ENCODE data around the gene MYO18B. TPM values are rescaled to one million over a fixed set of nuclear protein-coding genes. Genes with fewer than 3 reads are reported as not detected.

The MYO18B gene
- total RNA-seq, 1 donor from 2014 or later, result 1.1 TPM

GRCh38 chr22:25876871-25877270, 134.9 kb downstream of the MYO18B start:
- Mint-ChIP-seq H3K4me1 (ENCODE audit: low read depth) (no peaks in the 10 kb centered on the region), H3K4me3 (no peak overlapping the region), H3K27ac (no peak overlapping the region), H3K27me3 (ENCODE audit: insufficient read depth) (peaks cover 3% of the 10 kb centered on the region), H3K9me3 (no peaks in the 10 kb centered on the region), H3K36me3 (ENCODE audit: low read depth) (no peaks in the 10 kb centered on the region)
- DNase-seq (ENCODE audit: low spot score), result no peak
- intact Hi-C loops (cut with micrococcal nuclease), result no loop called here

- Mint-ChIP-seq H3K4me3 (no peak overlapping the region), H3K9me3 (no peaks in the 10 kb centered on the region), H3K4me1 (ENCODE audit: low read depth) (no peaks in the 10 kb centered on the region), H3K27me3 (ENCODE audit: insufficient read depth) (peaks cover 3% of the 10 kb centered on the region), H3K36me3 (ENCODE audit: low read depth) (no peaks in the 10 kb centered on the region), H3K27ac (no peak overlapping the region)
- intact Hi-C loops (cut with micrococcal nuclease), result no loop called here
- DNase-seq (ENCODE audit: low spot score), result no peak
Observed at GRCh38 chr22:25878933-25879332, 136.9 kb downstream of the MYO18B start.

GRCh38 chr22:25880524-25880923, 138.5 kb downstream of the MYO18B start:
- H3K36me3 Mint-ChIP-seq (ENCODE audit: low read depth), result no peaks in the 10 kb centered on the region
- no peaks in the 10 kb centered on the region for H3K9me3 Mint-ChIP-seq
- peaks cover 7% of the 10 kb centered on the region for H3K27me3 Mint-ChIP-seq (ENCODE audit: insufficient read depth)
- no peak overlapping the region for H3K4me3 Mint-ChIP-seq
- H3K27ac Mint-ChIP-seq, result no peak overlapping the region
- DNase-seq (ENCODE audit: low spot score), result no peak
- H3K4me1 Mint-ChIP-seq (ENCODE audit: low read depth), result no peaks in the 10 kb centered on the region
- intact Hi-C loops (cut with micrococcal nuclease), result no loop called here

- H3K27ac Mint-ChIP-seq, result no peak overlapping the region
- H3K4me3 Mint-ChIP-seq, result no peak overlapping the region
- no peaks in the 10 kb centered on the region for H3K9me3 Mint-ChIP-seq
- DNase-seq (ENCODE audit: low spot score), result no peak
- H3K27me3 Mint-ChIP-seq (ENCODE audit: insufficient read depth), result peaks cover 7% of the 10 kb centered on the region
- intact Hi-C loops (cut with micrococcal nuclease), result no loop called here
- no peaks in the 10 kb centered on the region for H3K36me3 Mint-ChIP-seq (ENCODE audit: low read depth)
- H3K4me1 Mint-ChIP-seq (ENCODE audit: low read depth), result no peaks in the 10 kb centered on the region
Observed at GRCh38 chr22:25881210-25881755, 139.3 kb downstream of the MYO18B start.

- Mint-ChIP-seq H3K9me3 (no peaks in the 10 kb centered on the region), H3K27ac (no peak overlapping the region), H3K4me3 (no peak overlapping the region), H3K4me1 (ENCODE audit: low read depth) (no peaks in the 10 kb centered on the region), H3K36me3 (ENCODE audit: low read depth) (no peaks in the 10 kb centered on the region), H3K27me3 (ENCODE audit: insufficient read depth) (peaks cover 6% of the 10 kb centered on the region)
- DNase-seq (ENCODE audit: low spot score), result no peak
- intact Hi-C loops (cut with micrococcal nuclease), result no loop called here
Observed at GRCh38 chr22:25882360-25882759, 140.4 kb downstream of the MYO18B start.

- Mint-ChIP-seq H3K27me3 (ENCODE audit: insufficient read depth) (peaks cover 6% of the 10 kb centered on the region), H3K4me1 (ENCODE audit: low read depth) (no peaks in the 10 kb centered on the region), H3K4me3 (no peak overlapping the region), H3K36me3 (ENCODE audit: low read depth) (no peaks in the 10 kb centered on the region), H3K27ac (no peak overlapping the region), H3K9me3 (no peaks in the 10 kb centered on the region)
- intact Hi-C loops (cut with micrococcal nuclease), result no loop called here
- DNase-seq (ENCODE audit: low spot score), result no peak
Observed at GRCh38 chr22:25883482-25884033, 141.6 kb downstream of the MYO18B start.

GRCh38 chr22:25884121-25884520, 142.1 kb downstream of the MYO18B start:
- intact Hi-C loops (cut with micrococcal nuclease), result no loop called here
- H3K9me3 Mint-ChIP-seq, result no peaks in the 10 kb centered on the region
- H3K36me3 Mint-ChIP-seq (ENCODE audit: low read depth), result no peaks in the 10 kb centered on the region
- H3K27ac Mint-ChIP-seq, result no peak overlapping the region
- H3K4me3 Mint-ChIP-seq, result no peak overlapping the region
- H3K4me1 Mint-ChIP-seq (ENCODE audit: low read depth), result no peaks in the 10 kb centered on the region
- peaks cover 6% of the 10 kb centered on the region for H3K27me3 Mint-ChIP-seq (ENCODE audit: insufficient read depth)
- DNase-seq (ENCODE audit: low spot score), result no peak

- peaks cover 6% of the 10 kb centered on the region for H3K27me3 Mint-ChIP-seq (ENCODE audit: insufficient read depth)
- H3K36me3 Mint-ChIP-seq (ENCODE audit: low read depth), result no peaks in the 10 kb centered on the region
- no peaks in the 10 kb centered on the region for H3K4me1 Mint-ChIP-seq (ENCODE audit: low read depth)
- H3K4me3 Mint-ChIP-seq, result no peak overlapping the region
- intact Hi-C loops (cut with micrococcal nuclease), result no loop called here
- H3K27ac Mint-ChIP-seq, result no peak overlapping the region
- no peak for DNase-seq (ENCODE audit: low spot score)
- H3K9me3 Mint-ChIP-seq, result no peaks in the 10 kb centered on the region
Observed at GRCh38 chr22:25888399-25889054, 146.5 kb downstream of the MYO18B start.

- intact Hi-C loops (cut with micrococcal nuclease), result no loop called here
- Mint-ChIP-seq H3K27me3 (ENCODE audit: insufficient read depth) (peaks cover 4% of the 10 kb centered on the region), H3K4me3 (no peak overlapping the region), H3K4me1 (ENCODE audit: low read depth) (no peaks in the 10 kb centered on the region), H3K27ac (no peak overlapping the region), H3K36me3 (ENCODE audit: low read depth) (no peaks in the 10 kb centered on the region), H3K9me3 (no peaks in the 10 kb centered on the region)
- DNase-seq (ENCODE audit: low spot score), result no peak
Observed at GRCh38 chr22:25890651-25891050, 148.7 kb downstream of the MYO18B start.

GRCh38 chr22:25892678-25893077, 150.7 kb downstream of the MYO18B start:
- Mint-ChIP-seq H3K4me3 (no peak overlapping the region), H3K4me1 (ENCODE audit: low read depth) (no peaks in the 10 kb centered on the region), H3K27ac (no peak overlapping the region), H3K9me3 (no peaks in the 10 kb centered on the region), H3K36me3 (ENCODE audit: low read depth) (no peaks in the 10 kb centered on the region), H3K27me3 (ENCODE audit: insufficient read depth) (peaks cover 6% of the 10 kb centered on the region)
- DNase-seq (ENCODE audit: low spot score), result no peak
- intact Hi-C loops (cut with micrococcal nuclease), result no loop called here

GRCh38 chr22:25895678-25896077, 153.7 kb downstream of the MYO18B start:
- intact Hi-C loops (cut with micrococcal nuclease), result no loop called here
- no peaks in the 10 kb centered on the region for H3K36me3 Mint-ChIP-seq (ENCODE audit: low read depth)
- no peak overlapping the region for H3K4me3 Mint-ChIP-seq
- H3K27ac Mint-ChIP-seq, result no peak overlapping the region
- no peak for DNase-seq (ENCODE audit: low spot score)
- H3K4me1 Mint-ChIP-seq (ENCODE audit: low read depth), result no peaks in the 10 kb centered on the region
- H3K27me3 Mint-ChIP-seq (ENCODE audit: insufficient read depth), result peaks cover 5% of the 10 kb centered on the region
- H3K9me3 Mint-ChIP-seq, result no peaks in the 10 kb centered on the region

- Mint-ChIP-seq H3K36me3 (ENCODE audit: low read depth) (no peaks in the 10 kb centered on the region), H3K9me3 (no peaks in the 10 kb centered on the region), H3K27ac (no peak overlapping the region), H3K4me3 (no peak overlapping the region), H3K27me3 (ENCODE audit: insufficient read depth) (peaks cover 4% of the 10 kb centered on the region), H3K4me1 (ENCODE audit: low read depth) (no peaks in the 10 kb centered on the region)
- no peak for DNase-seq (ENCODE audit: low spot score)
- intact Hi-C loops (cut with micrococcal nuclease), result no loop called here
Observed at GRCh38 chr22:25896098-25896497, 154.1 kb downstream of the MYO18B start.

- intact Hi-C loops (cut with micrococcal nuclease), result no loop called here
- Mint-ChIP-seq H3K9me3 (no peaks in the 10 kb centered on the region), H3K4me1 (ENCODE audit: low read depth) (no peaks in the 10 kb centered on the region), H3K27me3 (ENCODE audit: insufficient read depth) (peaks cover 6% of the 10 kb centered on the region), H3K27ac (no peak overlapping the region), H3K4me3 (no peak overlapping the region), H3K36me3 (ENCODE audit: low read depth) (no peaks in the 10 kb centered on the region)
- no peak for DNase-seq (ENCODE audit: low spot score)
Observed at GRCh38 chr22:25896592-25896991, 154.6 kb downstream of the MYO18B start.

Data from activated T-helper 1 cell treated with anti-CD3 and anti-CD28 coated beads, Interleukin-12 subunit alpha, Interleukin-12 subunit beta, Interleukin-2, Interleukin-4 antibody, amounts not matched to agents 30 ng/mL and 10 ng/mL and 1 ng/mL, durations not matched to agents 14 hours and 24 hours and 36 hours (primary cell).